Measurements from ENCODE around the gene EIF2S2. TPM values are rescaled to one million over a fixed set of nuclear protein-coding genes. Genes with fewer than 3 reads are reported as not detected.

EIF2S2 gene
- total RNA-seq, 2 experiments from 2014 or later: 21.8 to 23.2 TPM

DNA sequence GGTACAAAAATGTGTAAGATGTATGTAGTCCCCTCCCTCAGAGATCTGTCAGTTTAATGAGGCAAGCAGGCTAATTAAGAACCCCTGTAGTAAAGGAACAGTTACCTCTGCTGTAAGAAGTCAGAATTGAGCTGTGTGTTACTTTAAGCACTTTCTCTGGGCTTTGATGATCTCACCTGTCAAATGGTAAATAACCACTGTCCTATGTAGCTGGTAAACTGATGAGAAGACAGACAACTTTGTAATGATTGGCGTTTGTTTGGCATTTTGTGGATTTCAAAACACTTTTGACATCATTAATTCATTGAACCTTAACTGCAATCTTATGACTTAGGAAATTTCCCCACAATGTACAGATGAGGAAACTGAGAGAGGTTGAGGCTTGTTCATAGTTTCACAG, 62.7 kb downstream of the EIF2S2 start:
- H3K27me3 ChIP-seq (ENCODE audit: control insufficient read depth in 1 of 2, insufficient read depth in 2 of 2, low read length in 2 of 2): no peaks in the 10 kb centered on the region
- H3K4me1 Mint-ChIP-seq (ENCODE audit: low read depth): peaks cover 91% of the 10 kb centered on the region
- TF ChIP-seq CTCF (IDR thresholded peaks at IDR 0.05): no peak
- H3K9me3 Mint-ChIP-seq: no peaks in the 10 kb centered on the region
- POLR2A ChIA-PET: no interaction called here
- H3K36me3 ChIP-seq (ENCODE audit: insufficient read depth, low read length): peaks cover 11% of the 10 kb centered on the region
- CTCF ChIA-PET: interaction anchor here (3.0 kb wide), 1 partner anchor 20 kb away, joined by 8 read pairs; no protein-coding TSS in a partner anchor
- H3K9me3 ChIP-seq (ENCODE audit: control insufficient read depth in 1 of 2, insufficient read depth in 1 of 2, low read length in 2 of 2): no peaks in the 10 kb centered on the region
- peak overlapping the region; percentile 36 for H3K27ac Mint-ChIP-seq
- no peak for ATAC-seq (ENCODE audit: poor library complexity)
- intact Hi-C loops (cut with DNase I, micrococcal nuclease): no loop called here
- DNase-seq: no peak
- peaks cover 29% of the 10 kb centered on the region for H3K36me3 Mint-ChIP-seq (ENCODE audit: low read depth)
- no peak overlapping the region for H3K27ac ChIP-seq (ENCODE audit: low read depth in 1 of 2, low read length in 2 of 2)
- H3K4me3 ChIP-seq (ENCODE audit: low read length): no peak overlapping the region
- peaks cover 47% of the 10 kb centered on the region for H3K4me1 ChIP-seq (ENCODE audit: insufficient read depth, low read length)
- H3K27me3 Mint-ChIP-seq: no peaks in the 10 kb centered on the region
- no peak overlapping the region for H3K4me3 Mint-ChIP-seq

DNA sequence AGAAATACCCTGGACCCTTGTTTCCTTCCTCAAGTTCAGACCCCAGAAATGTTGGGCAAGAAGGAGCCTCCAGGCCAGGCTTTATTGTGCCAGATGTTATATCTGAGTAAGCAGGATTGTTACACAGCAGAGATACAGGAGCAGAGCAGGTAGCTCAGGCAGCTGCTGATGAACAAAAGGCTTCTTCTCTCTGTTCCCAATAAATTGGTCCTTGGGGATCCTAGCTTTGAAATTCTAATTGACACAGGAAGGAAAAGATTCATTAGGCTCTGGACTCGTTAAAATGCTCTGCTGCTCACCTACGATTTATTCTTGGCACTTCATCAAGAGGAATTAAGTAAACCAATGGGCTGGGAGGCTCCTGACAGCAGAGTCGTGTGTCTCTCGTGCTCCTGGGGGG, 64.1 kb downstream of the EIF2S2 start:
- H3K4me3 Mint-ChIP-seq: no peak overlapping the region
- peaks cover 90% of the 10 kb centered on the region for H3K4me1 Mint-ChIP-seq (ENCODE audit: low read depth)
- intact Hi-C loops (cut with DNase I, micrococcal nuclease): no loop called here

DNA sequence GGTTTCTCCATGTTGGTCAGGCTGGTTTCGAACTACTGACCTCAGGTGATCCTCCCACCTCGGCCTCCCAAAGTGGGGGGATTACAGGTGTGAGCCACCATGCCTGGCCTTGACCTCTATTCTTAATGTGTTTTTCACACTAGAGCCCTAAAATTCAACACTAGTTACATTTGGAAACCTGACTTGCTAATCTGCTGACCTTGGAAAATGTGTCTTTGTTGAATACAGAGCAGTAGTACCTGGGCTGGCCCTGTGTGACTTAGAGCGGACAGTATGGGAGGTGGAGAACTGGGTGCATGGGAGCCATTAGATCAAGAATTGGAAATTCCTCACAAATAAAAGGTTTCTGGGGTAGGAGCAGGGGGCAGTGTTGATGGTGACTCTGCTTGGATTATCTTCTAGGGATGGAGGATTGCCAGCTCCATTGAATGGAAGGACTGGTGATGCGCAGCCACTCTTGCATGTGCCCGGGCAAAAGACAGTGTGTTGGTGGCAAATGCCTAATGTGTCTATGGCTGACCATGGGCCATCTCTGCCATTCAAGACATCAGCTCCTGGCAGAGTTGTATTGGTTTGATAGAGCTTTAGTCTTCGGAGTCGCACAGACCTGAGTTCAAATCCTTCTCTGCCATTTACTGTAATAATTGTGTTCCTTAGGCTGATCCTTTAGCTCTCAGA, 64.9 kb downstream of the EIF2S2 start:
- no peak for DNase-seq
- Histone ChIP-seq H3K9me3 (ENCODE audit: control insufficient read depth in 1 of 2, insufficient read depth in 1 of 2, low read length in 2 of 2) (no peaks in the 10 kb centered on the region), H3K27me3 (ENCODE audit: control insufficient read depth in 1 of 2, insufficient read depth in 2 of 2, low read length in 2 of 2) (no peaks in the 10 kb centered on the region), H3K4me1 (ENCODE audit: insufficient read depth, low read length) (peaks cover 41% of the 10 kb centered on the region), H3K36me3 (ENCODE audit: insufficient read depth, low read length) (peaks cover 15% of the 10 kb centered on the region), H3K4me3 (ENCODE audit: low read length) (no peak overlapping the region), H3K27ac (ENCODE audit: low read depth in 1 of 2, low read length in 2 of 2) (no peak overlapping the region)
- peaks cover 90% of the 10 kb centered on the region for H3K4me1 Mint-ChIP-seq (ENCODE audit: low read depth)
- H3K27ac Mint-ChIP-seq: no peak overlapping the region
- no peak overlapping the region for H3K4me3 Mint-ChIP-seq
- ATAC-seq (ENCODE audit: poor library complexity): no peak
- no peak for TF ChIP-seq CTCF (IDR thresholded peaks at IDR 0.05)
- intact Hi-C loops (cut with DNase I, micrococcal nuclease): no loop called here
- H3K36me3 Mint-ChIP-seq (ENCODE audit: low read depth): peaks cover 46% of the 10 kb centered on the region
- ChIA-PET CTCF (no interaction called here), POLR2A (interaction anchor here (0.5 kb wide), 1 partner anchor 10 kb away, joined by 3 read pairs; no protein-coding TSS in a partner anchor)
- no peaks in the 10 kb centered on the region for H3K27me3 Mint-ChIP-seq
- H3K9me3 Mint-ChIP-seq: no peaks in the 10 kb centered on the region

More for the DNA sequence above, 64.1 kb downstream of the EIF2S2 start:
- Histone ChIP-seq H3K27me3 (ENCODE audit: control insufficient read depth in 1 of 2, insufficient read depth in 2 of 2, low read length in 2 of 2) (no peaks in the 10 kb centered on the region), H3K27ac (ENCODE audit: low read depth in 1 of 2, low read length in 2 of 2) (no peak overlapping the region), H3K9me3 (ENCODE audit: control insufficient read depth in 1 of 2, insufficient read depth in 1 of 2, low read length in 2 of 2) (no peaks in the 10 kb centered on the region), H3K36me3 (ENCODE audit: insufficient read depth, low read length) (peaks cover 15% of the 10 kb centered on the region), H3K4me1 (ENCODE audit: insufficient read depth, low read length) (peaks cover 37% of the 10 kb centered on the region), H3K4me3 (ENCODE audit: low read length) (no peak overlapping the region)
- DNase-seq (no peak), ATAC-seq (ENCODE audit: poor library complexity) (no peak)
- CTCF ChIA-PET: interaction anchor here (3.0 kb wide), 1 partner anchor 21 kb away, joined by 8 read pairs; no protein-coding TSS in a partner anchor
- Mint-ChIP-seq H3K9me3 (no peaks in the 10 kb centered on the region), H3K36me3 (ENCODE audit: low read depth) (peaks cover 41% of the 10 kb centered on the region), H3K27ac (peak overlapping the region; percentile 36), H3K27me3 (no peaks in the 10 kb centered on the region)
- POLR2A ChIA-PET: no interaction called here
- no peak for TF ChIP-seq CTCF (IDR thresholded peaks at IDR 0.05)

Data from CD4-positive, alpha-beta T cell (primary cell).